Suprapubic skin (tissue), 4 donors: ENCODE results near the gene C1S.

Experiments used
- POLR2A ChIP-seq, 2 donors: fragments of 450-650 bp; IDR thresholded peaks; one replicate each; pipeline ENCODE4 v1.6.1; 2017; ENCODE audit warnings: antibody characterized with exemption in 2 of 2, mild to moderate bottlenecking in 2 of 2, moderate library complexity in 2 of 2
- POLR2AphosphoS5 ChIP-seq, 3 donors: sonication (generic); formaldehyde crosslinking; IDR thresholded peaks; one replicate each; pipeline ENCODE4 v1.6.1; 2017; ENCODE audit warnings: antibody characterized with exemption in 3 of 3
- TF ChIP-seq, protein P1 (sequence below), 2 donors: fragments of 200-600 bp in 1 of 2; fragments of 450-650 bp in 1 of 2; sonication (generic) in 1 of 2; IDR thresholded peaks; one replicate each; pipeline ENCODE4 v1.5.1; 2016 to 2019; ENCODE audit warnings: antibody characterized with exemption in 2 of 2, mild to moderate bottlenecking in 1 of 2, moderate library complexity in 1 of 2

DNA sequence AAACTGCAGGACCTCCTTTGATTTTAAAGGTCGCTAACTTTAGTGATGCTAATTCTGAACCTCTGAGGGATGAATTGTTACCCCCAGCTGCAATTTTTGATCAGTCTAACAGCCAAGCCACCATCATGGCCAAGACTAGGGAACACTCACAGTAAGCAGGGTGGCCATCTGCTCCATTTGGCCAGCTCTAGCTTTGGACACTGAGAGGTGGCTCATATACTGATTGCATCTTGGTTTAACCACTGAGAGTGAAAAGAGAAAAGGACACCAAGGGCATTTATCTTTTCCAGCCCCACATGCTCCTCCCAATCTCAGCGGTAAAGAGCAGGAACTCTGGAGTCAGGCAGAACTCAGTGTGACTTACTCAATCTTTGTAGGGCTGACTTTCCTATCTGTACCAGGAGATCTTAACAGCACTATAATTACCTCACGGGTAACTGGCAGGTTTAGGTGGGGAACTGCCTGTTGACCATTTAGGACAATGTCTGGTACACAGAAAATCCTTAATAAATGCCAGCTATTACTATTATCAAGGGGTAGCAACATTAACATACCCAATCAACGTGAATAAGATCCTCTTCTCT is 48.4 kb upstream of the C1S start:
- TF ChIP-seq, protein P1, sequence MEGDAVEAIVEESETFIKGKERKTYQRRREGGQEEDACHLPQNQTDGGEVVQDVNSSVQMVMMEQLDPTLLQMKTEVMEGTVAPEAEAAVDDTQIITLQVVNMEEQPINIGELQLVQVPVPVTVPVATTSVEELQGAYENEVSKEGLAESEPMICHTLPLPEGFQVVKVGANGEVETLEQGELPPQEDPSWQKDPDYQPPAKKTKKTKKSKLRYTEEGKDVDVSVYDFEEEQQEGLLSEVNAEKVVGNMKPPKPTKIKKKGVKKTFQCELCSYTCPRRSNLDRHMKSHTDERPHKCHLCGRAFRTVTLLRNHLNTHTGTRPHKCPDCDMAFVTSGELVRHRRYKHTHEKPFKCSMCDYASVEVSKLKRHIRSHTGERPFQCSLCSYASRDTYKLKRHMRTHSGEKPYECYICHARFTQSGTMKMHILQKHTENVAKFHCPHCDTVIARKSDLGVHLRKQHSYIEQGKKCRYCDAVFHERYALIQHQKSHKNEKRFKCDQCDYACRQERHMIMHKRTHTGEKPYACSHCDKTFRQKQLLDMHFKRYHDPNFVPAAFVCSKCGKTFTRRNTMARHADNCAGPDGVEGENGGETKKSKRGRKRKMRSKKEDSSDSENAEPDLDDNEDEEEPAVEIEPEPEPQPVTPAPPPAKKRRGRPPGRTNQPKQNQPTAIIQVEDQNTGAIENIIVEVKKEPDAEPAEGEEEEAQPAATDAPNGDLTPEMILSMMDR (IDR thresholded peaks at IDR 0.05): no peak
- no peak for TF ChIP-seq POLR2A (IDR thresholded peaks at IDR 0.05)
- TF ChIP-seq POLR2AphosphoS5 (IDR thresholded peaks at IDR 0.05): no peak
